Measurements from ENCODE around the gene SLC23A1.

Gene SLC23A1

GRCh38 chr5:139343476-139343875, 39.6 kb downstream of the SLC23A1 start:
- ATAC-seq = no peak
- TF ChIP-seq ISL1 (CRISPR knock-in tag; IDR thresholded peaks at IDR 0.05) (no peak), TSHZ2 (CRISPR knock-in tag; IDR thresholded peaks at IDR 0.05) (no peak), PPARA (CRISPR knock-in tag; IDR thresholded peaks at IDR 0.05; ENCODE audit: borderline replicate concordance) (no peak), SNAI2 (CRISPR knock-in tag; IDR thresholded peaks at IDR 0.05) (no peak), RARB (CRISPR knock-in tag; IDR thresholded peaks at IDR 0.05) (no peak)

GRCh38 chr5:139342423-139342723, 40.7 kb downstream of the SLC23A1 start:
- ATAC-seq = no peak
- TF ChIP-seq ZFP30 (CRISPR knock-in tag; IDR thresholded peaks at IDR 0.05) = no peak
- no peak for TF ChIP-seq TCF4 (CRISPR knock-in tag; IDR thresholded peaks at IDR 0.05; ENCODE audit: borderline replicate concordance)
- no peak for TF ChIP-seq ZC3H10 (CRISPR knock-in tag; IDR thresholded peaks at IDR 0.05)
- no peak for TF ChIP-seq GLIS3 (CRISPR knock-in tag; IDR thresholded peaks at IDR 0.05)
- no peak for TF ChIP-seq PATZ1 (CRISPR knock-in tag; IDR thresholded peaks at IDR 0.05; ENCODE audit: borderline replicate concordance)
- TF ChIP-seq RARB (CRISPR knock-in tag; IDR thresholded peaks at IDR 0.05) = no peak
- no peak for TF ChIP-seq ZFP3 (CRISPR knock-in tag; IDR thresholded peaks at IDR 0.05)
- no peak for TF ChIP-seq ZNF8 (CRISPR knock-in tag; IDR thresholded peaks at IDR 0.05)
- TF ChIP-seq ESRRG (CRISPR knock-in tag; IDR thresholded peaks at IDR 0.05) = no peak
- TF ChIP-seq PPARA (CRISPR knock-in tag; IDR thresholded peaks at IDR 0.05; ENCODE audit: borderline replicate concordance) = no peak
- no peak for TF ChIP-seq OSR1 (CRISPR knock-in tag; IDR thresholded peaks at IDR 0.05)
- no peak for TF ChIP-seq CREB5 (CRISPR knock-in tag; IDR thresholded peaks at IDR 0.05; ENCODE audit: low read depth)
- no peak for TF ChIP-seq CSRNP3 (CRISPR knock-in tag; IDR thresholded peaks at IDR 0.05)
- no peak for TF ChIP-seq POU6F1 (CRISPR knock-in tag; IDR thresholded peaks at IDR 0.05; ENCODE audit: borderline replicate concordance, low read depth)

GRCh38 chr5:139341689-139342422, 41.2 kb downstream of the SLC23A1 start, which contains the start of gene PAIP2:
Gene PAIP2, plus strand, starts transcription at chr5:139341854. Its CDS starts 21,931 bp downstream, at chr5:139363785.
- peak; percentile 86 for ATAC-seq
- TF ChIP-seq ZNF8 (CRISPR knock-in tag; IDR thresholded peaks at IDR 0.05) (no peak), POU6F1 (CRISPR knock-in tag; IDR thresholded peaks at IDR 0.05; ENCODE audit: borderline replicate concordance, low read depth) (0 out of 2 replicates have a peak, but pooled peaks have one; percentile 56), ZC3H10 (CRISPR knock-in tag; IDR thresholded peaks at IDR 0.05) (peak; percentile 20; the same call in 1 of the 2 replicates), PATZ1 (CRISPR knock-in tag; IDR thresholded peaks at IDR 0.05; ENCODE audit: borderline replicate concordance) (no peak), ZFP3 (CRISPR knock-in tag; IDR thresholded peaks at IDR 0.05) (0 out of 2 replicates have a peak, but pooled peaks have one; percentile 44), SNAI2 (CRISPR knock-in tag; IDR thresholded peaks at IDR 0.05) (no peak), ESRRG (CRISPR knock-in tag; IDR thresholded peaks at IDR 0.05) (no peak), ISL1 (CRISPR knock-in tag; IDR thresholded peaks at IDR 0.05) (no peak), TCF4 (CRISPR knock-in tag; IDR thresholded peaks at IDR 0.05; ENCODE audit: borderline replicate concordance) (no peak), CREB5 (CRISPR knock-in tag; IDR thresholded peaks at IDR 0.05; ENCODE audit: low read depth) (peak; percentile 27; the same call in 1 of the 2 replicates), OSR1 (CRISPR knock-in tag; IDR thresholded peaks at IDR 0.05) (no peak), BACH2 (CRISPR knock-in tag; IDR thresholded peaks at IDR 0.05; ENCODE audit: borderline replicate concordance) (no peak), RARB (CRISPR knock-in tag; IDR thresholded peaks at IDR 0.05) (0 out of 2 replicates have a peak, but pooled peaks have one; percentile 36), ZFP30 (CRISPR knock-in tag; IDR thresholded peaks at IDR 0.05) (no peak), ARNTL (CRISPR knock-in tag; IDR thresholded peaks at IDR 0.05; ENCODE audit: borderline replicate concordance, low read depth) (no peak), CSDC2 (CRISPR knock-in tag; IDR thresholded peaks at IDR 0.05) (no peak)
